Heart left ventricle (tissue), 16 donors: ENCODE data around the gene PRKG1. TPM values are rescaled to one million over a fixed set of nuclear protein-coding genes. Genes with fewer than 3 reads are reported as not detected.
"Not testable (repeated sequence)": the region's sequence is repeated elsewhere in the genome, so short reads cannot be mapped to it uniquely, and the experiment has no call there.

Source experiments
- ATAC-seq, 4 donors: fragments of 200-7000 bp; cut with Tn5 transposase; one replicate each; pipeline ENCODE4 v1.9.1; 2020 to 2022; ENCODE audit warnings: moderate library complexity in 4 of 4, mild to moderate bottlenecking in 3 of 4, moderate number of reproducible peaks in 1 of 4
- DNase-seq, 5 donors: peaks; one replicate each; pipeline ENCODE4 v3.0.0-alpha.2; 2020
- H3K27ac ChIP-seq, 12 donors: fragments of 200-600 bp; sonication (generic) in 4 of 12; one replicate each; pipeline versions ENCODE4 v1.5.0 to v1.8.0; 2016 to 2022; ENCODE audit warnings: mild to moderate bottlenecking in 2 of 12
- H3K27me3 ChIP-seq, 9 donors: fragments of 200-600 bp; sonication (generic) in 2 of 9; one replicate each; pipeline versions ENCODE4 v1.5.1 to v1.8.0; 2016 to 2022; ENCODE audit warnings: mild to moderate bottlenecking in 3 of 9
- H3K36me3 ChIP-seq, 9 donors: fragments of 200-600 bp; sonication (generic) in 2 of 9; one replicate each; pipeline versions ENCODE4 v1.5.0 to v1.8.0; 2018 to 2022; ENCODE audit warnings: mild to moderate bottlenecking in 2 of 9
- H3K4me1 ChIP-seq, 12 donors: fragments of 200-600 bp; sonication (generic) in 4 of 12; one replicate each; pipeline versions ENCODE4 v1.5.0 to v1.8.0; 2016 to 2022; ENCODE audit warnings: mild to moderate bottlenecking in 3 of 12
- H3K4me3 ChIP-seq, 12 donors: fragments of 200-600 bp; sonication (generic) in 4 of 12; one replicate each; pipeline versions ENCODE4 v1.5.0 to v1.8.0; 2017 to 2022; ENCODE audit warnings: mild to moderate bottlenecking in 9 of 12, moderate library complexity in 4 of 12
- H3K9me3 ChIP-seq, 12 donors: fragments of 200-600 bp; sonication (generic) in 4 of 12; one replicate each; pipeline versions ENCODE4 v1.5.0 to v1.8.0; 2016 to 2022; ENCODE audit warnings: mild to moderate bottlenecking in 1 of 12
- POLR2A ChIP-seq, 2 donors: fragments of 450-650 bp; IDR thresholded peaks; one replicate each; pipeline ENCODE4 v1.6.1; 2017; ENCODE audit warnings: antibody characterized with exemption in 2 of 2, mild to moderate bottlenecking in 2 of 2, moderate library complexity in 2 of 2
- WGBS, 4 donors: extraction: QIAGEN DNeasy Blood & Tissue Kit in 2 of 4; methylation state at CpG; one replicate each; pipeline versions ENCODE4 v1.1.5 to v1.1.7; 2013 to 2018; 5-methylcytosine and 5-hydroxymethylcytosine counted together
- intact Hi-C, 10 donors: fragments of 100-400 bp; cut with DNase I; formaldehyde crosslinking; loops; one replicate each; pipeline versions ENCODE4 v1.11.1 to v1.14.2; 2022
- polyA plus RNA-seq, 2 donors: library from polyadenylated mRNA; stranded (reverse); fragments of 200-250 nt; gene quantifications; one replicate each; pipeline ENCODE4 v1.2.3, GENCODE V29; 2013
- total RNA-seq, 9 donors: library from RNA; depleted of rRNA in 2 of 9; stranded (reverse); fragments of >200 nt in 2 of 9; fragmentation: NEBNext Ultra II Directional in 3 of 9; extraction: Animal tissue kit (Norgen Biotek cat#: 25700) in 3 of 9; gene quantifications; one replicate each; pipeline versions ENCODE4 v1.1.0 to v1.2.4, GENCODE V29; 2016 to 2023
- TF ChIP-seq, protein P1 (sequence below), 12 donors: fragments of 200-600 bp; sonication (generic) in 4 of 12; IDR thresholded peaks; one replicate each; pipeline versions ENCODE4 v1.5.0 to v1.8.0; 2018 to 2022; ENCODE audit warnings: antibody characterized with exemption in 12 of 12, mild to moderate bottlenecking in 5 of 12
- donor health status: ischemic (EF 13 %, LVEDD 7.1; RV severe dilation, severe dysfunction).
- donor health status: healthy with polysubstance abuse.
- donor health status: DM: no; HTN: yes; CAD: no.
- donor health status: DM: no; HTN: no; CAD: no.
- donor health status: ischemic (EF 25% LVEDD 6.9; RV normal size, moderate dysfunction).
- donor health status: ischemic (EF 25% LVEDD 5.7; RV mildly dilated, moderate dysfunction).
- donor health status: healthy.
- donor health status: DM: yes; HTN: yes; CAD: no.
- donor health status: ischemic (EF 35%, LVEDD 5.7; RV mildly dilated, moderate dysfunction).
- donor health status: nonischemic (EF 11% LVEDD 7.7; RV severe dilation, severe dysfunction).
- donor health status: DM: yes; HTN: yes; CAD: no.
- donor health status: PGD.
- donor health status: ischemic (EF 29% LVEDD 5.4; RV normal size, mild dysfunction).
- donor health status: nonischemic (EF 23%, LVEDD 6.1; RV moderate dilation, normal function).

The PRKG1 gene
- total and polyA plus RNA-seq, 11 donors: 5.5 to 37.3 (median 29.3) TPM

GRCh38 chr10:52030051-52030790 lies 955.9 kb downstream of the PRKG1 start:
- no peak for TF ChIP-seq POLR2A (IDR thresholded peaks at IDR 0.05)
- TF ChIP-seq, protein P1, sequence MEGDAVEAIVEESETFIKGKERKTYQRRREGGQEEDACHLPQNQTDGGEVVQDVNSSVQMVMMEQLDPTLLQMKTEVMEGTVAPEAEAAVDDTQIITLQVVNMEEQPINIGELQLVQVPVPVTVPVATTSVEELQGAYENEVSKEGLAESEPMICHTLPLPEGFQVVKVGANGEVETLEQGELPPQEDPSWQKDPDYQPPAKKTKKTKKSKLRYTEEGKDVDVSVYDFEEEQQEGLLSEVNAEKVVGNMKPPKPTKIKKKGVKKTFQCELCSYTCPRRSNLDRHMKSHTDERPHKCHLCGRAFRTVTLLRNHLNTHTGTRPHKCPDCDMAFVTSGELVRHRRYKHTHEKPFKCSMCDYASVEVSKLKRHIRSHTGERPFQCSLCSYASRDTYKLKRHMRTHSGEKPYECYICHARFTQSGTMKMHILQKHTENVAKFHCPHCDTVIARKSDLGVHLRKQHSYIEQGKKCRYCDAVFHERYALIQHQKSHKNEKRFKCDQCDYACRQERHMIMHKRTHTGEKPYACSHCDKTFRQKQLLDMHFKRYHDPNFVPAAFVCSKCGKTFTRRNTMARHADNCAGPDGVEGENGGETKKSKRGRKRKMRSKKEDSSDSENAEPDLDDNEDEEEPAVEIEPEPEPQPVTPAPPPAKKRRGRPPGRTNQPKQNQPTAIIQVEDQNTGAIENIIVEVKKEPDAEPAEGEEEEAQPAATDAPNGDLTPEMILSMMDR (IDR thresholded peaks at IDR 0.05): no peak

GRCh38 chr10:52030975-52031374 lies 956.7 kb downstream of the PRKG1 start:
- H3K9me3 ChIP-seq: no peaks in the 10 kb centered on the region
- no peaks in the 10 kb centered on the region for H3K4me1 ChIP-seq
- WGBS, 4 donors: 77 to 91% (median 87%) methylated on average over 1 of the region's 1 CpG
- no peak for DNase-seq
- no peak overlapping the region for H3K4me3 ChIP-seq
- no peak overlapping the region for H3K27ac ChIP-seq
- TF ChIP-seq, protein P1 (IDR thresholded peaks at IDR 0.05): no peak
- TF ChIP-seq POLR2A (IDR thresholded peaks at IDR 0.05): no peak
- H3K36me3 ChIP-seq: no peaks in the 10 kb centered on the region
- intact Hi-C loops: no loop called here
- ATAC-seq: no peak
- H3K27me3 ChIP-seq: no peaks in the 10 kb centered on the region

More at GRCh38 chr10:52030051-52030790, 955.9 kb downstream of the PRKG1 start:
- Histone ChIP-seq H3K27ac (no peak overlapping the region), H3K36me3 (no peaks in the 10 kb centered on the region), H3K27me3 (no peaks in the 10 kb centered on the region), H3K4me3 (no peak overlapping the region), H3K9me3 (no peaks in the 10 kb centered on the region), H3K4me1 (no peaks in the 10 kb centered on the region)
- 41 to 53% (median 51%) methylated on average over 6 of the region's 6 CpGs for WGBS, 4 donors
- intact Hi-C loops: no loop called here
- DNase-seq (no peak), ATAC-seq (no peak)

GRCh38 chr10:52031771-52032170 lies 957.5 kb downstream of the PRKG1 start:
- Histone ChIP-seq H3K27me3 (no peaks in the 10 kb centered on the region), H3K9me3 (no peaks in the 10 kb centered on the region), H3K4me1 (no peaks in the 10 kb centered on the region), H3K27ac (no peak overlapping the region), H3K36me3 (no peaks in the 10 kb centered on the region), H3K4me3 (no peak overlapping the region)
- ATAC-seq (no peak), DNase-seq (no peak)
- TF ChIP-seq, protein P1 (IDR thresholded peaks at IDR 0.05): no peak
- TF ChIP-seq POLR2A (IDR thresholded peaks at IDR 0.05): no peak
- intact Hi-C loops: no loop called here

GRCh38 chr10:52032681-52033629 lies 958.7 kb downstream of the PRKG1 start:
- WGBS, 4 donors: 63 to 70% (median 64%) methylated on average over 6 of the region's 6 CpGs
- intact Hi-C loops: no loop called here
- no peak overlapping the region for H3K4me3 ChIP-seq
- H3K27me3 ChIP-seq: no peaks in the 10 kb centered on the region
- H3K36me3 ChIP-seq: no peaks in the 10 kb centered on the region
- H3K9me3 ChIP-seq: no peaks in the 10 kb centered on the region
- TF ChIP-seq, protein P1 (IDR thresholded peaks at IDR 0.05): no peak
- no peak for TF ChIP-seq POLR2A (IDR thresholded peaks at IDR 0.05)
- H3K4me1 ChIP-seq: no peaks in the 10 kb centered on the region
- DNase-seq (no peak), ATAC-seq (no peak)
- H3K27ac ChIP-seq: no peak overlapping the region

GRCh38 chr10:52039002-52039793 lies 964.9 kb downstream of the PRKG1 start:
- ATAC-seq: not testable (repeated sequence)

More at GRCh38 chr10:52039002-52039793, 964.9 kb downstream of the PRKG1 start:
- intact Hi-C loops, H3K4me3 ChIP-seq, H3K4me1 ChIP-seq, H3K27ac ChIP-seq, H3K36me3 ChIP-seq, DNase-seq, H3K27me3 ChIP-seq, H3K9me3 ChIP-seq: not testable (repeated sequence)
- WGBS, 4 donors: 81 to 89% (median 86%) methylated on average over 14 to 15 of the region's 15 CpGs
